Raji (cell line): Measurements from ENCODE around the gene GPSM1.

Source experiments
- POLR2A ChIP-seq: IDR thresholded peaks from 2 replicates; pipeline ENCODE4 v1.6.1; 2011; ENCODE audit warnings: low read depth, low read length, control low read depth; ENCODE audit not compliant: insufficient read depth

The GPSM1 gene

DNA sequence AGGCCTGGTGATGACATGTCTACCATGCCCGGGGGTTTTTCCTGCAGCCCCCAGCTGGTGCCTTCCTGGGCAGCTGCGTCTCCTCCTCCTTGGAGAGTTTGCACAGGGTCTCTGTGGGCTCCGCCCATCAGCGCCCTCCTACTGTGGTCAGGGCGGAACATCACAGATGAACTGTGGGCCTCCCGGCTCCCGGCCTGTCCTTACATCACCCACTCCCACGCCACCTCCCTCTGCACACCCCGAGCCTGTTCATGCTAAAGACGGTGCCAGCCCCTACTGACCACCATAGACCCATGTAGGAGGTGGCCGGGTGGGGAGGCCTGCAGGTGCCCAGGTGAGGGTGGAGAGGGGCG lies 12.6 kb downstream of the GPSM1 start:
- no peak for TF ChIP-seq POLR2A

DNA sequence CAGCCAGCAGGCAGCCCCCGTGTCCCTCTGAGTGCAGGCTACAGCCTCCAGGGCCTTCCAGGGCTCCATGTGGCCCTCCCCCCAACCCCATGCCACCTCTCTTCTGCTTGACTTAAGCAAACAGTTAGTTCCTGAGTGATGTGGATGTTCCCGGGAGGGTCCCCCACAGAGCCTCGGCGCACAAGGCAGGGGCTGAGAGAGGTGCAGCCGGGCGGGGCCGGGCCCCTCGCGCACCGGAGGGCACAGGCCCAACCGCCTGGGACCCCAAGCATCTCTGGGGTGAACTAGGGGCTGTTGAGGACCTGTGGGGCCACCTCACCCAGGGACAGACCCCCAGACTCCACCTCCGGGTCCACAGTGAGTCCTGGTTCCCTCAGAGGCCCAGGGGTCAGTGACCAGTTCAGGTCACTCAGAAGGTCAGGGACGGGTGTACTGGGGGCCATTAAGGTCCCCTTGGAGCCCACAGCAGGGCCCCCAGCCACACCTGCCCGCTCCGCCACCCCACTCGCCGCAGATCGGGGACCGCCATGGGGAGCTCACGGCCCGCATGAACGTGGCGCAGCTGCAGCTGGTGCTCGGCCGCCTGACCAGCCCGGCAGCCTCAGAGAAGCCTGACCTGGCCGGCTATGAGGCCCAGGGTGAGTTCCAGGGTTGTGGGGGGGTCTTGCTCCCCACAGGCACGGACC lies 13.2 kb downstream of the GPSM1 start:
- TF ChIP-seq POLR2A, result no peak

DNA sequence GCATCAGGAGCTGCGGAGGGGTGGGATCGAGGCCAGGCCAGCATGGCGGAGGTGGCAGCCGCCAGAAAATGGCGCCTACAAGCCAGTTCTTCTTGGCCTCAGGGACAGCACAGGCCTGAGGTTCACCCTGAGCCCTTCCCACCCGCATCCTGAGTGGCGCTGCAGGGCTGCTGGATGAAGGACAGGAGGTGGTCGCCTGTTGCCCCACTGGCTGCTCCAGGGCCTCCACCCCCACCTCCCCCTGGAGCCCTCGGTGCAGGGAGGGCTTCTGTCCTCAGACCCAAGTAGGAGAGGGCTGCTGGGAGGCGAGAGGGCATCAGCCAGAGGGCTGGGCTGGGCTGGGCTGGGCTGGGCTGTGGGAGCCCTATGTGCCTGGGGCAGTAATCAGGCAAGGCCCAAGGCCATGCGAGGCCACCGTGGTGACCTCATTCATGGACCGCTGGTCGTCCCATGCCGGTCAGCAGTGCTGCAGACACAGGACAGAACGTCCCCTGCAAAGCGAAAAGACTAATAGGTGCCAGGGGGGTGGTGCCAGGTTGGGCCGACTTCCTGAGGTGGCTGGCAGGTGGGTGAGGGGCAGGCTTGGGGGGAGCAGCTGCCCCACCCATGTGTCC lies 13.8 kb downstream of the GPSM1 start:
- TF ChIP-seq POLR2A, result no peak

DNA sequence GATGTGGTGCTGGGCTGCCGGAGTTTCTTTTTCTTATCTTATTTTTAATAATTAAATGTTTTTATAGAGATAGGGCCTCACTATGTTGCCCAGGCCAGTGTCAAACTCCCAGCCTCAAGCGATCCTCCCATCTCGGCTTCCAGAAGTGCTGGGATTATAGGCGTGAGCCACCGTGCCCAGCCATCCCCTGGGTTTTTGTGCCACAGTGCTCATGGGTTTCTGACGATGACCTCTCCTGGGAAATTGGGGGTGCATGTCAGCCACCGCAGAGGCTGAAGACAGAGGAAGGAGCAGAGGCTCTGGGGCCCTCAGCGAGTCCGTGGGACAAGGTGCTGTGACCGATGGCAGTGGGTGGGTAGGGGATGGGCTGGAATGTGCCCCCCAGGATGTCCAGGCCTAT lies 14.4 kb downstream of the GPSM1 start:
- TF ChIP-seq POLR2A, result no peak

DNA sequence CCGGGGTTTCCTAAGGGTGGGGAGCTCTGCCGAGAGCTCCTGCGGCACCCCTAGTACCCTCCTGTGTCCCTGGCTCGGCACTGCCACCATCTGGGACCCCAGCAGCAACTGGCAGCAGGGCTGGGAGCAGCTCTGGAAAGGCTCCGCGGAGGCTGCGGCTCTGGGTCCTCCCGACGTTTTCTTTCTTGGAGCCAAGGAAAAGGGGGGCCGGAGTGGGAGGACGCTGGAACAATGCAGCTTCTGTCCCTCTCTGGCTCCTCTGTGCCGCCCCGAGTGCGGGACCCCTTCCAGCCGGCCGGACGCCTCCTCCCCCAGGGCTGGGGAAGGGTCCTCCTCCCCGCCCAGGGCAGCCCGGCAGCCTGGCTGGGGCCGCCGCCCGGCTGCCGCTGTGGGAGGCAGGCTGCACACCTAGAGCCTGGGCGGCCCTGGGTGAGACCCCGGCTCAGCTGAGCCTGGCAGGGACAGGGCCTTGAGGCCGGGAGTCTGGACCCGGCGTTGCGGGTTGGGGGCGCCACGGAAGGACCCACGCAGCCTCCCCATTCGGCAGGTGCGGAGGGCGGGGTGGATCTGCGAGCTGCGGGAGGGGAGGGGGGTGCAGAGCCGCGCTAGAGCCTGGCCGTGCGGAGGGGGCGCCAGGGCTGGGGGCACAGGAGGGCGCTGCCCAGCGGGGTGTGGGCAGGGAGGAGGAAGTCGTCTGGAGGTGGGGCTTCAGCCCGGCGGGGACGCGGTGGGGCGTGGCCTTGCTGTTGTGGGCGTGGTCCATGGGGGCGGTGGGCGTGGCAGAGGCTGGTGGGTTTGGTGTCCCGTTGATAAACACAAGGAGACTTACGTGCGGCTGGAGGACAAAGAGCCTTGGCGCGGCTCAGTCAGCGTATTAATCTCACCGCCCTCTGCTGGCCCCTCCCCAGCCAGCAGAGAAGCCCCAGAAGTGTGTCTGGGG lies 15.1 kb downstream of the GPSM1 start:
- no peak for TF ChIP-seq POLR2A

DNA sequence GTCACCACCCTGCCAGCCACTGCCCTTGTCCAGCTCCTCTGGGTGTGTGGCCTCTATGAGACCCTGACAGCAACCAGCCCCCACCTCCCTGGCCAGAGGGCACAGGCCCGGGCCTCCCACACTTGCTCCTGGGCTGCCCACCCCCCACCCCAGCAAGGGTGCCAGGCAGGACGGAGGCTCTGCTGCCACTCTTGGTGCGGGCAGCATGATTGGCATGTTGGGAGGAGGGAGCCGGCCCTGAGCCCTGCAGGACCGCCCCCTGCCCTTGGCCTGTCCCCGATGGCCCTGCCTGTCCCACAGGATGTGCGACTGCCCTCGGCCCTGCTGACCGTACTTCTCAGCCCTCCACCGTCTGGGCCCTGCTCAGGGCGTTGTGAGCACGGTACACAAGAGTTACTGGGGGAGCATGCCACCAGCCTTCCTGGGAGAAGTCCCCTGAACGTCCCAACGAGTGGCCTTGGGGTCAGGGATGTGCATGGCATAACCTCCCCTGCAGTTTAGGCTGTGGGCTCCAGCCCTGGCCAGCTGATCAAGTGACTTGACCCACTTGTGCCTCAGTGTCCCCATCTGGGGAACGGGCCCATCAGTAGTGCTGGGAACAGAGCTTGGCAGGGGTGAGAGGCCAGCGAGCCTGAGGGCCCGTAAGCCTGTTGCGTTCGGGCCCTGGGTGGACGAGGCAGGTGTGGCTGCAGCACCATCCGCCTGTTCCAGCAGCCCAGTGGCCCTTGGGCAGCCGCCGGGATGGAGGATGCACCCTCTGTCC lies 16.0 kb downstream of the GPSM1 start:
- no peak for TF ChIP-seq POLR2A

DNA sequence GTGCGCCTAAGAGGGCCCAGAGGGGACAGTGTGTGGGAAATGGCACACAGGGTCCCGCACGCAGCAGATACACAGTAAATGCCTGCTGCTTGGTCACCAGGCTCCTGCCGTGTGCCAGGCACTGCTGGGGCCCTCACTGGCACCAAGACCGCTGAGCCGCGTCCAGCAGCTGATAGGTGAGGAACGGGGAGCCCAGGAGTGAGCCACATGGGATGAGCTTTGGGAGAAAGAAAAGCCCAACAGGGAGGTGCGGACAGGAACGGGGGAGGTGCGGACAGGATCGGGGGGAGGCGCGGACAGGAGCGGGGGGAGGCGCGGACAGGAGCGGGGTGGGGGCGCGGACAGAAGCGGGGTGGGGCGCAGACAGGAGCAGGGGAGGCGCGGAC lies 16.5 kb downstream of the GPSM1 start:
- no peak for TF ChIP-seq POLR2A

DNA sequence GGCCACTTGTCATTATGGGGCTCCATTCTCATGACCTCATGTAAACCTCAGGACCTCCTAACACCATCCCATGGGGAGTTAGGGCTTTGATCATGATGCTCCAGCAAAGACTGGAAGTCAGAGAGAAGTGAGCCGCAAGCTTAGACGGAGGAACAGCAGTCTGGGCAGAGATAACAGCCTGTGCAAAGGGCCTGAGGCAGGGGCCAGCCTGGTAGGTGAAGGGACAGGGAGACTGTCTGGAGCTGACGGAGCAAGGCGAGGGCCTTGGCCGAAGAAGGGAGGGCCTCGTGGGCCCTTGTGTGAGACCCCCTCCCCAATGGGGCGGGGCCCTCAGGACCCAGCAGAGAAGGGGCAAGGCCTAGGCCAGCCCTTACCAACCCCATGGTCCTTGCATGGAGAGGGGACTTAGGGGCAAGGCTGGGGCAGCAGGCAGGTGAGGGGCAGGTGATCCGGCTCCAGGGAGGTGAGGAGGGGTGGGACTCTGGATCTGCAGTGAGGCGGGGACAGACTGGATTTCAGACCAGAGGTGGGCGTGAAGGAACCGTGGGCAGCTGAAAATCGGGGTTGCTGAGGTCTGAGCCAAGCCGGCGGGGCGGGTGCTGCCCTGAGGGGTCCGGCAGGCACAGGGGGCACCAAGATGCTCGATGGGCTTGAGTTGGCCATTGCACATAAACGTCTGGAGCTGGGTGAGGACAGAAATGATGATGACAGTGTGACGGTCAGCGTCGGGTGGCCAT lies 17.4 kb downstream of the GPSM1 start:
- no peak for TF ChIP-seq POLR2A

DNA sequence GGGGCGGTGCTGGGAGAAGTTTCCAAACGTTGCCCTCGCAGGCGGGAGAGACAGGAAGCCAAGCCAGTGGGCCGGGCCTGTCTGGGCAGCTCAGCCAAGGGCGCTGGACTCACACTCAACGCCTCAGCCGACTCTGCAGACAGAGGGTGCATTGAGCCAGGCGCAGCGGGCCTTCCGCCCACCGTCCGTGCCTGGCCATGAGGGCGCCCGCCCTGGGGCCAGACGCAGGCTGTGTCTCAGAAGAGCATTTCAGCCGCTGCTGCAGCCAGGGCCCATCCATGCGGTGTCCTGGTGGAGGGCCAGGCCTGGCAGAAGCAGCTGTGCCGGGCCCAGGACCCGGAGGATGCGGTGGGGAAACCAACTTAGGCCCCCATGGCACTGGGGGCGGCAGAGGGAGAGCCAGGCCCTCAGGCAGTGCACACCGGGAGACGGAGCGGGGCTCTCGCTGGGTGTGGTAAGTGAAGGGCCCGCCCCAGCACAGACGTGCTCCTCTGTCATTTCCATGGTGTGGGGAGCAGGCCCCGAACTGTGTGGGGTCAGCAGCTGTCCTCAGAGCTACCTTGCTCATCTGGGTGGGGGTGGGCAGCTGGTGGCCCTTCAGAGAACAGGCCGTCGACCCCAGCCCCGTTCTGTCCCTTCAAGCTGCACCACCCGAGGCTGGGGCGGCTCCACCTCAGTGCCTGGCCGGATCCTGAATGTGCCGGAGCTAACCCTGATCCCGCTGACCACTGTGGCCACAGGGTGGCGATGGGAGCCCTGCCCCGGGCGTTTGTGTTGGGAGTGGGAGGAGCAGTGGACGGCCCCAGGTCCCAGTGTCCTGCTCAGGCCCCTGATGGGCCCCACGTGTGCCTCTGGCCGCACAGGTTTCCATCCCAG lies 18.2 kb downstream of the GPSM1 start:
- no peak for TF ChIP-seq POLR2A

DNA sequence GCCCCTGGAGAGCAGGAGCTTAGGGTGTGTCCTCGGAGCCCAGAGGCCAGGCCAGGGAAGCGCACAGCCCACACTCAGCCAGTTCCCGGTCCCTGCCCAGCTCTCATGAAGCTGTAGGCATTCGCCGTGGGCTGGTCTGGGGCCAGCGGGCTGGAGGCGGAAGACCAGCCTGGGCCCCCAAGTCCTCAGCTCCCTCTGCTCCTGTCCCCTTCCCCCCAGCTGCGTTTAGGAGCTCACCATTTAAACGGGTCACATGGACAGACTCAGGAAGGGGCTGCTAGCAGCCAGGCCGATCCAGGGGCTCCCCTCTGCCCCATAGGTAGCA lies 18.8 kb downstream of the GPSM1 start:
- no peak for TF ChIP-seq POLR2A

DNA sequence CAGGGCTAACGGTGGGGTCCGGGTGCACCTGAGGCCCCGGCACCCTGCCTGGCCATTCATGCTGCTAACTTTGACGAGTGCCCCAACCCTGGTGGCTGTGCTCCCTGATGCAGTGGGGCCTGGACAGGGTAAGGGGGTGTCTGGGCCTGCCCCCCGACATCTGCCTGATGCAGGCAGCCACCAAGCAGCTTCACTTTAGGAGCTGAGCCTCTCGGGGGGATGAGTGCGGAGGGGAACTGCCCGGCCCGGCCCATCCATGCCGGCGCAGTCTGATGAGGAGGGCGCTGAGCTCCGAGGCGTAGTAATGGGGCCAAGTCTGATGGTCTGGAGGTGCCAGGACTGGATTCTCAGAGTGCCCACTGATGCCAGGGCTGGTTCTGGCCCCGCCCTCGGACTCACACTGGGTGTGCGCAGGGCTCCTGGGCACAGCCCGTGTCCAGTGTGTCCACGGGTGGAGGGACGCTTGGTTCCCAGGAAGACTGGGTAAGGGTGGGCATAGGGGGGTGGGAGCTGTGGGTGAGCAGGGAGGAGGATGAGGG lies 19.7 kb downstream of the GPSM1 start:
- no peak for TF ChIP-seq POLR2A

DNA sequence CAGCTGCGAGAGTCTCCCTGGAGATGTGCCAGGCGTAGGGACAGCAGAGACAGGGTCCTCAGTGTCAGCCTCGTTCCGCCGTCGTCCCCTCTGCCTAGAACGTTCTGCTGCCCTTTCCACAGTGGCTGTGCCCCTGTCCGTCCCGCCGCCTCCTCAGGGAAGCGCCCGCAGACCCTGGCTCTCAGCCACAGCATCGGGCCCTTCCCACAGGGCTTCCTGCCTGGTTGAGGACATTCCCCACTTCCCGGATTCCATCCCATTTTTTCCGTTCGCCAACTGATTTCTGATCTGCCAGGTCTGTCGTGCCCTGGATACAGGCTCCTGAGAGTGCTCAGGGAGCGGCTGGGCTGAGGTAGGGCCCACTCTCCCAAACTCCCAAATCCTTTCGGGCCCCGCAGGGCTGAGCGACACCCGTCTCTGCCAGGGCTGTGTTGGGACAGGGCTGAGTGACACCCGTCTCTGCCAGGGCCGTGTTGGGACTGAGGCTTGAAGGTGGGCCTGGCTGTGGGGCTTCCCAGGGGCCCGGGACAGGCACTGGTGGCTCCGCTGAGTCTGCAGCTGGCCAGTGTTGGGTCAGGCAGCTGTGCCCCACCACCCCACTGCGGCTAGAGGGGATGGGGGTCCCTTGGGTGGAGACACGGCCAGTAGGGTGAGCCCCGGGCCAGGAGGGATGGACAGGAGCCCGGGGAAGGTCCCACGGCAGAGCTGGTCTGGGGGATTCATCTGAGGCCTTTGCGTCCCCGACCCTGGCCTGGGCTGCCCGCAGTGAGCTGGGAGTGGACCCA lies 20.3 kb downstream of the GPSM1 start:
- TF ChIP-seq POLR2A, result no peak

DNA sequence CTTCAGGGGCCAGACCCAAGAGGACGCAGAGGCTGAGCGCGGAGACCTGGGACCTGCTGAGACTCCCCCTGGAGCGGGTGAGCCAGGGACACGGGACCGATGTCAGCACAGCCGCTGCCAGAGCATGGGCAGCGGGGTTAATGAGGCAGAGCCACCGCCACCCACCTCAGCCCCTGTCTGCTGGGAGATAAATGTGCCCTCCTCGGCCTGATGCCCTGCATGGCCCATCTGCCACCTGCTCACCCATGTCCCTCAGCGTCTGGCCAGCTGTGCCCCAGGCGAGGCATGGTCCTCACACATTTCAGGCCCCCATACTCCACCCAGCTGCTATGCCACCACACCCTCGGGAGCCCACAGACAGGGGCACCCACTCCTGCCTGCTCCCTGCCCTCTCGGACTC lies 21.4 kb downstream of the GPSM1 start:
- TF ChIP-seq POLR2A, result no peak
